Endodermal cell (in vitro differentiated cells): Measurements from ENCODE around the gene ZG16B. TPM values are rescaled to one million over a fixed set of nuclear protein-coding genes. Genes with fewer than 3 reads are reported as not detected.

Experiments
- DNase-seq: peaks from one replicate; pipeline ENCODE4 v3.0.0-alpha.2; 2017
- H3K27ac ChIP-seq: 2 replicates; pipeline ENCODE4 v1.5.1; 2013; ENCODE audit warnings: mild to moderate bottlenecking, low read depth, low read length, moderate library complexity
- H3K27me3 ChIP-seq: 2 replicates; pipeline ENCODE4 v1.6.1; 2013; ENCODE audit warnings: mild to moderate bottlenecking, low read length, moderate library complexity; ENCODE audit not compliant: insufficient read depth, control insufficient read depth, poor library complexity, severe bottlenecking
- H3K36me3 ChIP-seq: 2 replicates; pipeline ENCODE4 v1.7.0; 2013; ENCODE audit warnings: mild to moderate bottlenecking, low read length, moderate library complexity; ENCODE audit not compliant: control insufficient read depth, insufficient read depth
- H3K4me1 ChIP-seq: one replicate; pipeline ENCODE4 v1.7.0; 2013; ENCODE audit warnings: low read length; ENCODE audit not compliant: control insufficient read depth, insufficient read depth
- H3K4me3 ChIP-seq: 2 replicates; pipeline ENCODE4 v1.5.1; 2013; ENCODE audit warnings: mild to moderate bottlenecking, low read length, moderate library complexity
- H3K9ac ChIP-seq: 2 replicates; pipeline ENCODE4 v1.6.1; 2013; ENCODE audit warnings: mild to moderate bottlenecking, low read length, moderate library complexity; ENCODE audit not compliant: poor library complexity, severe bottlenecking; ENCODE audit errors: extremely low read depth
- H3K9me3 ChIP-seq: 2 replicates; pipeline ENCODE4 v1.6.1; 2013; ENCODE audit warnings: mild to moderate bottlenecking, low read length, moderate library complexity; ENCODE audit not compliant: control insufficient read depth
- H3K27ac Mint-ChIP-seq: 2 replicates; pipeline ENCODE4 v1.8.0; 2020; ENCODE audit warnings: mixed read lengths
- H3K27me3 Mint-ChIP-seq: 2 replicates; pipeline ENCODE4 v1.8.0; 2021; ENCODE audit warnings: mild to moderate bottlenecking, mixed read lengths; ENCODE audit not compliant: insufficient read depth
- H3K36me3 Mint-ChIP-seq: 2 replicates; pipeline ENCODE4 v1.8.0; 2020; ENCODE audit warnings: low read depth, mixed read lengths
- H3K4me1 Mint-ChIP-seq: 2 replicates; pipeline ENCODE4 v1.8.0; 2020; ENCODE audit warnings: mixed read lengths
- H3K4me3 Mint-ChIP-seq: 2 replicates; pipeline ENCODE4 v1.8.0; 2020; ENCODE audit warnings: mild to moderate bottlenecking, moderate library complexity, mixed read lengths
- H3K9me3 Mint-ChIP-seq: 2 replicates; pipeline ENCODE4 v1.8.0; 2020; ENCODE audit warnings: mild to moderate bottlenecking, mixed read lengths
- WGBS, 2 experiments: methylation state at CpG; one replicate each; pipeline versions ENCODE4 v1.1.5 to v1.1.7; 2013; ENCODE audit warnings: missing lambda C conversion rate in 2 of 2, mixed read lengths in 1 of 2; ENCODE audit not compliant: insufficient coverage in 1 of 2, insufficient read length in 1 of 2; 5-methylcytosine and 5-hydroxymethylcytosine counted together
- total RNA-seq, 2 donors: library from RNA; stranded (reverse); fragmentation: NEBNext Ultra II Directional in 1 of 2; extraction: Animal tissue kit (Norgen Biotek cat#: 25700) in 1 of 2; gene quantifications; 2 replicates in 1 of 2; 3 replicates in 1 of 2; pipeline ENCODE4 v1.2.1, GENCODE V29; 2021
- TF ChIP-seq, protein P1 (sequence below): fragments of 200-600 bp; sonication (generic); conservative IDR thresholded peaks from 2 replicates; pipeline ENCODE4 v1.5.0; 2021; ENCODE audit warnings: antibody characterized with exemption, mild to moderate bottlenecking

ZG16B gene
- total RNA-seq, 2 donors from 2014 or later: not detected

DNA sequence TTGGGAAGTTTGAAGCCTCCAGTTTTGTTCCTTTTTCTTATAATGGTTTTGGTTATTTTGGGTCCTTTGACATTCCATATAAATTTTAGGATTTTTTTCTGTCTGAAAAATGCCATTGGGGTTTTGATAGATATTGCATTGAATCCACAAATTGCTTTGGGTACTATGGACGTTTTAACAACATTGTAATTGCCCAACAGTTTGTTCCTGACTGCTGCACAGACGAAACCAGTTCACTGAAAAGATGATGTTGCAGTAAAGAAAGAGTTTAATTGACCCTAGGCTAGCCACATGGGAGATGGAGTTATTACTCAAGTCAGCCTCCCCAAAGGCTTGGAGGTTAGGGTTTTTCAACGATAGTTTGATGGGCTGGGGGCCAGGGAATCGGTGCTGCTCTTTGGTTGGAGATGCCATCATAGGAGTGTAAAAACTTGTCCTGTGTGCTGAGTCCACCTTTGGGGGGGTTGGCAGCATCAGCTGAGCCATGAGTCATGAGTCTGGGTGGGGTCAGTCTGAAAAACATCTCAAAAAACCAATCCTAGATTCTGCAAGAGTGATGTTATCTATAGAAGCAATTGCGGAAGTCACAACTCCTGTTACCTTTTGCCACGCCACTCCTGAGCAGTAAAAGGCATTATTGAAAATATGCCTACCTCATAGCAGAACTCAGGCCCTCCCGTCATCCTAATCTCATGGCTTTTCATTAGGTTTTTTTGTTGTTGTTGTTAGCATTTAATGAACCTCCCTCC lies 34.5 kb upstream of the ZG16B start:
- WGBS, 2 experiments: 92 to 100% methylated on average over 2 to 7 of the region's 7 CpGs
- TF ChIP-seq, protein P1, sequence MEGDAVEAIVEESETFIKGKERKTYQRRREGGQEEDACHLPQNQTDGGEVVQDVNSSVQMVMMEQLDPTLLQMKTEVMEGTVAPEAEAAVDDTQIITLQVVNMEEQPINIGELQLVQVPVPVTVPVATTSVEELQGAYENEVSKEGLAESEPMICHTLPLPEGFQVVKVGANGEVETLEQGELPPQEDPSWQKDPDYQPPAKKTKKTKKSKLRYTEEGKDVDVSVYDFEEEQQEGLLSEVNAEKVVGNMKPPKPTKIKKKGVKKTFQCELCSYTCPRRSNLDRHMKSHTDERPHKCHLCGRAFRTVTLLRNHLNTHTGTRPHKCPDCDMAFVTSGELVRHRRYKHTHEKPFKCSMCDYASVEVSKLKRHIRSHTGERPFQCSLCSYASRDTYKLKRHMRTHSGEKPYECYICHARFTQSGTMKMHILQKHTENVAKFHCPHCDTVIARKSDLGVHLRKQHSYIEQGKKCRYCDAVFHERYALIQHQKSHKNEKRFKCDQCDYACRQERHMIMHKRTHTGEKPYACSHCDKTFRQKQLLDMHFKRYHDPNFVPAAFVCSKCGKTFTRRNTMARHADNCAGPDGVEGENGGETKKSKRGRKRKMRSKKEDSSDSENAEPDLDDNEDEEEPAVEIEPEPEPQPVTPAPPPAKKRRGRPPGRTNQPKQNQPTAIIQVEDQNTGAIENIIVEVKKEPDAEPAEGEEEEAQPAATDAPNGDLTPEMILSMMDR: no peak
- Histone ChIP-seq H3K4me3 (no peak overlapping the region), H3K9me3 (no peaks in the 10 kb centered on the region), H3K36me3 (no peaks in the 10 kb centered on the region), H3K9ac (no peak overlapping the region), H3K4me1 (no peaks in the 10 kb centered on the region), H3K27me3 (peaks cover 6% of the 10 kb centered on the region), H3K27ac (no peak overlapping the region)
- H3K4me1 Mint-ChIP-seq: peaks cover 6% of the 10 kb centered on the region
- no peak overlapping the region for H3K4me3 Mint-ChIP-seq
- peaks cover 11% of the 10 kb centered on the region for H3K27me3 Mint-ChIP-seq
- peak; percentile 29 for DNase-seq
- H3K36me3 Mint-ChIP-seq: no peaks in the 10 kb centered on the region
- H3K9me3 Mint-ChIP-seq: no peaks in the 10 kb centered on the region
- H3K27ac Mint-ChIP-seq: no peak overlapping the region

DNA sequence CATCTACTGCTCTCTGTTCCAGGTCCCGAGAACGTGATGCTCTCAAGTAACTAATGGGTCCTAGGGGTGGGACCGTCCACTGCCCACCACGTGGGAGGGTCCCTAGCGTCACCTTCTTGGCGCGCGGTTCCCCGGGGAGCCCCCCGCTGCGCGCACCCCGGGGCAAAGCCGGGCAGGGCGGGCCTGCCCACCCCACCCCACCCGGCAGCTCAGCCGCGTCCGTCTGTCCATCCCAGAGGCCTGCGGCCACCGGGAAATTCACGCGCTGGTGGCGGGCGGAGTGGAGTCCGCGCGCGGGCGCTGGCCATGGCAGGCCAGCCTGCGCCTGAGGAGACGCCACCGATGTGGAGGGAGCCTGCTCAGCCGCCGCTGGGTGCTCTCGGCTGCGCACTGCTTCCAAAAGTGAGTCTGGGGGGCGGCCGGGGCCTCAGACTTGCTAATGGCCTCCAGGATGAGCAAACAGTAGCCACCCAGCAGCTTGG lies 31.3 kb upstream of the ZG16B start:
- no peaks in the 10 kb centered on the region for H3K4me1 ChIP-seq
- DNase-seq: peak; percentile 32
- H3K4me3 ChIP-seq: no peak overlapping the region
- H3K27me3 ChIP-seq: no peaks in the 10 kb centered on the region
- H3K36me3 Mint-ChIP-seq: no peaks in the 10 kb centered on the region
- TF ChIP-seq, protein P1: no peak
- no peak overlapping the region for H3K27ac Mint-ChIP-seq
- H3K9me3 Mint-ChIP-seq: peaks cover 12% of the 10 kb centered on the region
- peaks cover 3% of the 10 kb centered on the region for H3K27me3 Mint-ChIP-seq
- peaks cover 6% of the 10 kb centered on the region for H3K4me1 Mint-ChIP-seq
- peaks cover 12% of the 10 kb centered on the region for H3K9me3 ChIP-seq
- 96 to 99% methylated on average over 31 to 39 of the region's 39 CpGs for WGBS, 2 experiments
- no peaks in the 10 kb centered on the region for H3K36me3 ChIP-seq
- no peak overlapping the region for H3K4me3 Mint-ChIP-seq
- H3K9ac ChIP-seq: no peak overlapping the region
- no peak overlapping the region for H3K27ac ChIP-seq

DNA sequence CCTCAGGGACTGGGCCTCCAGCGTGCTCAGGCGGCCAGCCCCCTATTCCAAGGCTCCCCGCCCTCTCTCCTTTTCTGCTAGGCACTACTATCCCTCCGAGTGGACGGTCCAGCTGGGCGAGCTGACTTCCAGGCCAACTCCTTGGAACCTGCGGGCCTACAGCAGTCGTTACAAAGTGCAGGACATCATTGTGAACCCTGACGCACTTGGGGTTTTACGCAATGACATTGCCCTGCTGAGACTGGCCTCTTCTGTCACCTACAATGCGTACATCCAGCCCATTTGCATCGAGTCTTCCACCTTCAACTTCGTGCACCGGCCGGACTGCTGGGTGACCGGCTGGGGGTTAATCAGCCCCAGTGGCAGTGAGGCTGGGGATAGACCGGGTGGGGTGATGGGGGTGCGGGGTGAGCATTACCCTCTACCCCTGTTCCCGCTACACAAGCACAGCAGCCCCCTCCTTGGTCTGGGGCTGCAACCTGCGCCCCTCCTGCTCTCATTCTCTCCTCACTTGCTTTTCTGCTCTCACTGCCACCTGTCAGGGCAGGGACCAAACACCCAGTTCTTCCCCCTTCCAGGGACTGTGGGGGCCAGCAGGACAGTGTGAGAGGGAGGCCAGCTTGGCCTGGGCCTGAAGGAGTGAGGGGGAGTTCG lies 30.8 kb upstream of the ZG16B start:
- H3K27ac ChIP-seq: no peak overlapping the region
- no peaks in the 10 kb centered on the region for H3K36me3 ChIP-seq
- no peak overlapping the region for H3K9ac ChIP-seq
- H3K9me3 ChIP-seq: peaks cover 17% of the 10 kb centered on the region
- H3K4me3 ChIP-seq: no peak overlapping the region
- TF ChIP-seq, protein P1: no peak
- no peaks in the 10 kb centered on the region for H3K4me1 ChIP-seq
- no peaks in the 10 kb centered on the region for H3K27me3 ChIP-seq
- 92 to 96% methylated on average over 14 to 21 of the region's 21 CpGs for WGBS, 2 experiments
- H3K36me3 Mint-ChIP-seq: no peaks in the 10 kb centered on the region
- H3K4me3 Mint-ChIP-seq: no peak overlapping the region
- H3K9me3 Mint-ChIP-seq: peaks cover 16% of the 10 kb centered on the region
- H3K27me3 Mint-ChIP-seq: peaks cover 9% of the 10 kb centered on the region
- peak; percentile 28 for DNase-seq
- H3K4me1 Mint-ChIP-seq: peaks cover 5% of the 10 kb centered on the region
- no peak overlapping the region for H3K27ac Mint-ChIP-seq
